ENCODE measurements around the gene ARRDC2.

DNA sequence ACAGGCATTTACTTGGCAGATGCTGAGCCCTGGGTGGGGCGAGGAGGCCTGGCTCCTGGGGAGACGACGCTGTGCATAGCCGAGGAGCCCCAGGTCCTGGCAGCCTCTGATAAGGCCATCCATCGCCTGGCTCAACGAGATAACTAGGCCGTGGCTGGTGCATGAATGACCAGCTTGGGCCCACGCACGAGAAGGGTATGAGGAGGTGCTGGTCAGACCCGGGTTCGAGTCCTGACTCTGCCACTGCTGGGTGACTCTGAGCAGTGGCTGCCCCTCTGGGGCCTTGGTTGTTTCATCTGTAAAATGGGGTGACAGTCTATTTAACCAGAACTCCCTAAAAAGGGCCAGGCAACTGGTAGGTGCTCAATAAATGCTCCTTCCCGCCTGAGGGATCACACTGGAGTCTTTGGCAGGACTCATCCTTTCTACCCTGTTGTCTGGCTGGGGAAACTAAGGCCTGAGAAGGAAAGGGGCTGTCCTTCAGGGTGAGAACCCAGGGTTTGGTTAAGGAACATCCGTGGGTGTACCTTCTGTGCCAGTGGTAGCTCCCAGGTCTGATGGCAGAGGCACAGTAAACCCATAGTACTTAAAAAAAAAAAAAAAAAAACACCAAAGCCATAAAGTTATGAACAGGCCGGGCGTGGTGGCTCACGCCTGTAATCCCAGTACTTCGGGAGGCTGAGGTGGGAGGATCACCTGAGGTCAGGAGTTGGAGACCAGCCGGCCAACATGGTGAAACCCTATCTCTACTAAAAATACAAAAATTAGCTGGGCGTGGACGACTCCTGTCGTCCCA is 8.1 kb upstream of the ARRDC2 start:
- no peak for TF ChIP-seq EZH2 (IDR thresholded peaks at IDR 0.05; ENCODE audit: low read depth)
- TF ChIP-seq, protein P1, sequence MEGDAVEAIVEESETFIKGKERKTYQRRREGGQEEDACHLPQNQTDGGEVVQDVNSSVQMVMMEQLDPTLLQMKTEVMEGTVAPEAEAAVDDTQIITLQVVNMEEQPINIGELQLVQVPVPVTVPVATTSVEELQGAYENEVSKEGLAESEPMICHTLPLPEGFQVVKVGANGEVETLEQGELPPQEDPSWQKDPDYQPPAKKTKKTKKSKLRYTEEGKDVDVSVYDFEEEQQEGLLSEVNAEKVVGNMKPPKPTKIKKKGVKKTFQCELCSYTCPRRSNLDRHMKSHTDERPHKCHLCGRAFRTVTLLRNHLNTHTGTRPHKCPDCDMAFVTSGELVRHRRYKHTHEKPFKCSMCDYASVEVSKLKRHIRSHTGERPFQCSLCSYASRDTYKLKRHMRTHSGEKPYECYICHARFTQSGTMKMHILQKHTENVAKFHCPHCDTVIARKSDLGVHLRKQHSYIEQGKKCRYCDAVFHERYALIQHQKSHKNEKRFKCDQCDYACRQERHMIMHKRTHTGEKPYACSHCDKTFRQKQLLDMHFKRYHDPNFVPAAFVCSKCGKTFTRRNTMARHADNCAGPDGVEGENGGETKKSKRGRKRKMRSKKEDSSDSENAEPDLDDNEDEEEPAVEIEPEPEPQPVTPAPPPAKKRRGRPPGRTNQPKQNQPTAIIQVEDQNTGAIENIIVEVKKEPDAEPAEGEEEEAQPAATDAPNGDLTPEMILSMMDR (conservative IDR thresholded peaks at IDR 0.05) = no peak

All from PC-9 (cell line).